ENCODE results near the gene PRKAR2B.

The PRKAR2B gene

DNA sequence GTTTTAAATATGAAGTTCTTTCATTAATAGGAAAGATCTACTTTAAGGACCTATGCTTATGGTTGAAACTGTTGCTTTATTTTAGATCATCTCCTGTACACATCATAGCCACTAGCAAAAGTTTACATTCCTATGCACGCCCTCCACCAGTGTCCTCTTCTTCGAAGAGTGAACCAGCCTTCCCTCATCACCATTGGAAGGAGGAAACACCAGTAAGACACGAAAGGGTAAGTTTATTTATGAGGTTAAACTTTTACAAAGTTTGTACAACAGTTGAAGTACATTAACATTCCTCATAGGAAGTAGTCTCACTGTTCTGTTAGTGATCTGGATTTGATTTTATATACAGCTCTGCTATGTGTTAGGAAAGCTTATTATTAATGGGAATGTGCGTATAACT is 141.2 kb downstream of the PRKAR2B start:
- DNase-seq, result no peak
- no peak for ATAC-seq

DNA sequence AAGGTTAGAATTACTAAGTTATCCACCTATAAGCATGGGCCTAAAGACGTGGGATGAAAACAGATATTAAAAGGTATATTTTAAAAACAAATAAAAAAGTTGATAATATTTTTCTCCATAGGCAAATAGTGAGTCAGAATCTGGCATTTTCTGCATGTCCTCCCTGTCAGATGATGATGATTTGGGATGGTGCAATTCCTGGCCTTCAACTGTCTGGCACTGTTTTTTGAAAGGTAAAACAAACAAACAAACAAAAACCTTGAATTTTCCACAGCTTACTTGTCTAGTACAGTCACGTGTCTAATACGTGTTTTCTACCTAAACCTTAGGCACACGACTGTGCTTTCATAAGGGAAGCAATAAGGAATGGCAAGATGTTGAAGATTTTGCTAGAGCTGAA is 141.7 kb downstream of the PRKAR2B start:
- DNase-seq, result no peak
- ATAC-seq, result no peak

DNA sequence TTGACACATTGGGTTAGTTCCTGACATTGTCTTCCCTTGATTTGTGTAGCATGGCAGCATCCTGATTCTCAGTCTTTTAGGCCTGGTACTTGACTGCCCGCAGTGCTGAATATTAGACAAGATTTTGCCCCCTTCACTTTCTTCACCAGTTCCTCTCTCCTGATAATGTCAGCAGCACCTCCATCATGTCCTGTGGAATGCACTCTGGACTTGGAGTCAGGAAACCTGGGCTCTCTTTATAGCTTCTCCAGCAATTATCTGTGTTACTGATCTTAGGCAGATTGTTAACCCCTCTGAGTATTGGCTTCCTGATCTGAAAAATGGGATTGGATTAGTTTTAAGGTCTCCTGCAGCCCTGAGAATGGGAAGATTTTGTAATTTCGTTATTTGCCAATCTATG is 143.3 kb downstream of the PRKAR2B start:
- ATAC-seq, result no peak

DNA sequence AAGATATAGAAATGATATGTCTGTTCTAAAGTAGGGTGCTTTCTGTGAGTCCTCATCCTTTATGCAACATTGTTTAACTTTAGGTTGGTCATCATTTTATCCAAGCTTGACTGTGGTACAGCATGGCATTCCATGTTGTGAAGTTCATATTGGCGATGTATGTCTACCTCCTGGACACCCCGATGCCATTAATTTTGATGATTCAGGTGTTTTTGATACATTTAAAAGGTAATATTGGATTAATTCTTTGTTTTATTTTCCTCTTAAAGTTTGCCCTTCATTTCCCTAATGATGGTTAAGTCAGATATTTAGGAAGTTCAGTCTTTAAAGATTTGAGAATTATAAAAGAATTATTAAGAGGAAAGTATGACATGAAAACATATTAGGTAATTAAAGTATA is 145.6 kb downstream of the PRKAR2B start:
- ATAC-seq (no peak), DNase-seq (no peak)

More for the DNA sequence above, 143.3 kb downstream of the PRKAR2B start:
- no peak for DNase-seq

DNA sequence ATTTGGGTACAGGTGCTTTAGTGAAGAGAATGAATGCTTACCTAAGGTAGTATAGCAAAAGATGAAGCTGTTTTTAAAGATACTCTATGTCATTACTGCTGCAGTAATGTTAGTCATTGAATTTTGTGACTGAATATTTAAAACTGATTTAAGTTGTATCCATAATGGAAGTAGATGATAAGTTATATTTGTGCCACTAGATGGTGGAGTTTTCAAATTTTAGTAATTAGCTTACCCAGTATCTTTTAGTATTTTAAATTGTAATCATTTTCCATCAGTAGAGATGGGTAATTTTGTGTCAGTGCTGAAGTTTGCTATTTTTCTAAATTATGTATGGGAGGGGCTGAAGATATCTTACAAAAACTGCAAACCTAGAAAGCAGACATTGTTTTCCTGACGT is 149.5 kb downstream of the PRKAR2B start:
- no peak for ATAC-seq

DNA sequence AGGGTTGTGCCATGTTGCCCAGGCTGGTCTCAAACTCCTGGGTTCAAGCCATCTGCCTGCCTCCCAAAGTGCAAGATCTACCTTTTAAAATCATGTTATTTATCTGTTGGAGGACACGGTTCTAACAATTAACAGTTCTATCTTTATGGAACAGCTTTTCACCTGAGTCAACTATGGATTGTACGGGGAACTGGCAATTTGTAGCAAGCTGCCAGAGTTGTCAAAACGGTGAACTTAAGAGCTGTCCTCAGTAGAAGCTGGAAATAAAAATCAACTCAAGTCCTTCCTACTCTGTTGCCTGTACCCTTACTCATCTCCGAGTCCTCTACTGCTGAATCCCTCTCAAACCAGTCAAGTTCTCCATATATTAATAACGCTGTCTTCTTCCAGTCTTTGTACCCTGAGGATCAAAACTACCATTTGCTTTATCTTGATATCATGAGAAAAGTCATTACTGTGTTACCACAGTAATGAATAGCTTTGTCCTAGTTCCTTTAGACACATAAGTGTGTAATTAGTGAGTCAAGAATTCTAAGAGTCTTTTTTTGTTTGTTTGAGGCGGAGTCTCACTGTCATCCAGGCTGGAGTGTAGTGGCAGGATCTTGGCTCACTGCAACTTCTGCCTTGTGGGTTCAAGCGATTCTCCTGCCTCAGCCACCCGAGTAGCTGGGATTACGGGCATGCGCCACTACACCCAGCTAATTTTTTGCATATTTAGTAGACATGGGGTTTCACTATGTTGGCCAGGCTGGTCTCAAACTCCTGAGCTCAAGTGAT is 152.5 kb downstream of the PRKAR2B start:
- ATAC-seq (no peak), DNase-seq (no peak)

More for the DNA sequence above, 149.5 kb downstream of the PRKAR2B start:
- no peak for DNase-seq

DNA sequence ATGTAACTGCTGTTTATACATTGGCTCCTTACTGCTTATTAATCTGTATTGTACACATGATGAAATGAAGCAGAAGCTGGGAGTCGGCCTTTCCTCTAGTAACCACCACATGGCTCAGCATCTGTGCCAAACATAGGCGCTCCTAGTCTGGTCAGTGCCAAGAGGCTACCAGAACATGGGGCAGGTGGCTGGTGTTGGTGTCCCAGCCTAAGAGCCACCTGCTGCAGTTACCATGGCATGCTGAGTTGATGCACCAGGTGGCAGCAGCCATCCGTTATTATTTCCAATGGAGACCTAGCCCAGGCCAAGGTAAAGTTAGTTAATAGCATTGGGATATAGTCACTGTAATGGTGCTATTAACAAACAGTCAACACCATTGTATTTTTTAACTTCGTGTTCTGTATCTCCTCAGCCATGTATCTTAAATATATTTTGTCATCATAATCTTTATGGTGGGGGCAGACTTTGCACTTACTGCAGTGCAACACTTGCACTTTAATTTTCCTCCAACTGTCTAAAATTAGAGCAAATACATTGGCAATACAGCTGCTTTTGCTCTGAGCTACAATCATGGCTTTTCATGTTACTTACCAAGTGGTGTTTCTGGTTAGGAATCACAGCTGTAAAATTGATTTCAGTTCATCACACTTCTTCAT is 157.4 kb downstream of the PRKAR2B start:
- DNase-seq, result peak; percentile 24
- ATAC-seq, result no peak

DNA sequence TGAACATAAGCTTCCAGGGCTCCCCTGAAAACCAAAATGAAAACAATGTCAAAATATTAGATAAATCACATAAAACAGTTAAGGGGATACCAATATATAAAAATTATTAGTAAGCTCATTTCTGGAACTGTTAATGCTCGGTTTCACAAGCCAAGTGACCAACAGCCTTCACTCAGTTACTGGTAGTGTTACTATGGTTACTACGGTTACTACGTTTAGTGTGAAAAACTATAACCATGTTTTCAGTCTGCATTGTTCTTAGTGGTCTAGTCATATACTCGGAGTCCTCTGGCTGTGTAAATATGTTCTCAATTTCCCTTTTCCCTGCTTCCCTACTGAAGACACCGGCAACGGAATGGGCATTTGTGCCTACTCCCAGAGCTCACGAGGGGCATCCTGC is 159.1 kb downstream of the PRKAR2B start:
- ATAC-seq (no peak), DNase-seq (no peak)

DNA sequence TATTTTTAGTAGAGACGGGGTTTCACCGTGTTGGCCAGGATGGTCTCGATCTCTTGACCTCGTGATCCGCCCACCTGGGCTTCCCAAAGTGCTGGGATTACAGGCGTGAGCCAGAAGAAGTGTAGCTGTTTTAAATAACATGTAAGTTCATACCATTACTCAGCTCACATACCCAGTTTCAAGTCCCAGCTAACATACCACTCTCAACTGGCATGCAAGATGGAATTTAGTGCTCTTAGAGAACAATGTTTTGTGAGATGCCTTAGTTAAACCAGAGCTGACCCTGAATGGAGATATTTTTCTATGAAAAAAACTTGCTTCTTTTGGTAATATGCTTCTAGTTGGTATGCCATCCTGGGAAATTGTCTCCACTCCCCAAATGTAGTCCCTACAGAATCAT is 161.6 kb downstream of the PRKAR2B start:
- DNase-seq, result no peak
- ATAC-seq, result no peak

DNA sequence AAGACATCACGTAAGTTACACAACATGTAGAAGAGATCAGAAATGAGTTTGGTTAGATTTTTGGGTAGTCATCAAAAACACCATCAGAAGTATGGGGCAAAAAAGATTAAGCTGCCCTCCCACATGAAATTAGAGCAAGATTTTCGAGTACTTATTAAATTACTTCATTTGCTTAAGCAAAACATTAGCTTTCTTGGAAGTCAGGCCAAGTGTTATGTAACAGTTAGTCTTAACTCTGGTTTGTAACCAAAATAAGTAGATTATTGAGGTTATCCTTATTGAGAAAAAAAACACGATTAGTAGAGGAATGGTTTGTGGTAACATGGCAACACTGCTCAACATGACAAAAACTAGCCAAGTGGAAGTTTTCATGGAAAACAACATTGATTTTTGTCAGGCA is 162.2 kb downstream of the PRKAR2B start:
- ATAC-seq (no peak), DNase-seq (no peak)

DNA sequence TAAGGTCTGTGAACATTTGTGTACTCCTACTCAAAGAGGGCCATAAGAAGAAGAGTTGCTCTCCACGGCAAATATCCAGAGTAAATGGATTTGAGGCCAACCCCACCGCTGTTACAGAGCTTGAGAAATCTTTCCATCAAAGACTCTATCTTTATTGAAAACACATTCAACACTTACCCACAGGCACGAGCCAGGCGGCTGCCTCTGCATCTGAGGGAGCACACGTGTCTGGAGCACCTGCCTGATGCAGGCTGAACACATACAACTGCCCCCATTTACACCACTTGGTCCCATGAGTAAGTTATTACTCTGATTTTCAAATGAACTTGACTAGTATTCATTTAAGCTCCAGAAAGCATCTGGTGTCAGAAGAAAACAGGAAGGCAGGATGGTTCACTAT is 163.0 kb downstream of the PRKAR2B start:
- ATAC-seq, result no peak
- DNase-seq, result no peak

DNA sequence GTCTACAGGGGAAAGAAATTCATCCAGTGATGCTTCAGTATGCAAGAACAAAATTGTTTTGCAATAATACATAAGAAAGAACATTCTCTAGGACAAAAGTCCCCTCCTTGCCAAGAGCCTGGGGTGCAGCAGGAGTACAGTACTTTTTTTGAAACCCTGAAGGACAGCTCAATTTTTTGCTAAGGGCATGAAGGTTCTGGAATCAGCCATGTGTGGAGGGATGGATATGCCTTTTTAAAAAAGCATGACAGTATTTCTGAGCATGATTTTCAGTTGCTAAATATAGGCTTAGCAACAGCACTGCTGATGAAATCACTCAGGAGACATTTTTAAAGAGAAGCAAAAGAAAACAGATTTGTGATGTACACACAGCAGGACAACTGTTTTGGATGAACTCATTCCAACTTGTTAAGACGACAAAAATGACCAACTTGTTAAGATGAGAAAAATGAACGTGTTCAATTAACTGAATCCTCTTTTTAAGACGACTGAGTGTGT is 163.6 kb downstream of the PRKAR2B start:
- ATAC-seq (no peak), DNase-seq (no peak)

DNA sequence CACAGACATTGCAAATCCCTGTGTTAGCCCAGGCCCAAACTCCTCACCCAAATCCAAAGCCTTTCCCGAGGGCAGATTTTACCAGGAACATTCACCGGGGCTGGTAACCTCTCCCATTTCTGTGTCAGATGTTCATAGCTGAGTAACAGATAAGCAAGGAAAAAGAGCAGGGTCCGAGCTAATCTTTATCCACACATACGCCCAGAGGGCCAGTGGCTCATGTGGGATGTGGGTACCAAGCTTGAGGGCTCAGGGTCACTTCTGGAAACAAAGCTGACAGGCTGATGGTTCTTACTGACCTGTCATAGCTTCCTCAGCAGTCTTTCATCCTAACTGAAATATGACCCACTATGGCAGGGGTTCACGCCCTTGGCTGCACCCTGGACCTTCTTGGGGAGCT is 164.1 kb downstream of the PRKAR2B start:
- ATAC-seq, result no peak
- DNase-seq, result no peak

DNA sequence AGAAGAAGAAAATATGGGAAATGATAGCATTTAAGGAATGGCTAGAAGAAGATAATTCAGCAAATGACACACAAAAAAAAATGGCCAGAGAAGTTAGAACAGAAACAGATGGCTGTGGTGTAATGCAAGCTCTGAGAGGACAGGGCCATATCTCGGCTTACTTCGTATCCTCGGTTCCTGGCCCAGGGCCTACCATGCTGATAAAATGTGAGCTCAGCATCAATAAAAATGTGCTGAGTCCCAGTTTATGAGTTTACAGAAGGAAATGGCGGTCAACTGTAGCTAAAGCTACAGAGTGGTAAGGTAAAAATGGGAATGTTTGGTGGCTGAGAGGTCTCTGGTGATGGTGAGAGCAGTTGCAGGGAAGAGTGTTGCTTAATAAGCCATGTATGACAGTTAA is 165.1 kb downstream of the PRKAR2B start:
- DNase-seq (no peak), ATAC-seq (no peak)

DNA sequence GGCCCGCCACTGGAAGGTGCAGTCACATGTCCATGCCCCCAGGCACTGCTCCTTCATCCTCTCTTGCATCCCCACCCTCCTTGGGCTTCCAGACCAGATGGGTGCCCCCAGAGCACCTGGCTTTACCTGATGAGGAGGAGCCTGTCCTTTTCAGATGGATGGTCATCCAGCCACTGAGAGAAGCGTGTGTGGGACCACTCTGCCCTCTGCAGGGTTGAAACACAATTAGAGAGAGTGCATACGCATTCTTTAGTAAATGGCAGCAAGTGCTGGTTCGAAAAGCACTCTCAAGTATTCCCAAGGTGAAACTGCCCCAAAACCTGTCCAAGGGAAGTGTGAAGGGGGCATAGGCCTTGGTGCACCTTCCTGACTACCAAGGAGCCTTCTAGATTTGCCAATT is 165.9 kb downstream of the PRKAR2B start:
- DNase-seq (no peak), ATAC-seq (no peak)

Data from stimulated activated naive CD8-positive, alpha-beta T cell treated with anti-CD3 and anti-CD28 coated beads, Interleukin-15, Interleukin-2, amounts not matched to agents 100 U/mL and 50 U/mL, for 24 hours (primary cell).